HG02970 (cell line): ENCODE data around the gene CELSR3.

Source experiments
- ATAC-seq: cut with Tn5 transposase; IDR thresholded peaks from one replicate; pipeline ENCODE4 v1.9.1; 2021; ENCODE audit warnings: mild to moderate bottlenecking, moderate library complexity, moderate number of reproducible peaks; ENCODE audit not compliant: unreplicated experiment, low FRiP score

CELSR3 gene

GRCh38 chr3:48636149-48636655 lies 26.5 kb downstream of the CELSR3 start:
- no peak for ATAC-seq

GRCh38 chr3:48635222-48636021 lies 27.3 kb downstream of the CELSR3 start, which contains the start of gene SLC26A6:
Gene SLC26A6 (minus strand): TSS chr3:48635461. CDS start chr3:48635393, 68 bp downstream.
- ATAC-seq = peak; percentile 85

GRCh38 chr3:48634661-48635221 lies 27.9 kb downstream of the CELSR3 start:
- no peak for ATAC-seq

GRCh38 chr3:48633743-48634142 lies 28.9 kb downstream of the CELSR3 start:
- no peak for ATAC-seq

- ATAC-seq = no peak
These were observed 29.4 kb downstream of the CELSR3 start for GRCh38 chr3:48633256-48633655.

GRCh38 chr3:48631516-48632448 lies 30.9 kb downstream of the CELSR3 start:
- no peak for ATAC-seq

GRCh38 chr3:48630833-48631232 lies 31.9 kb downstream of the CELSR3 start:
- ATAC-seq = no peak

GRCh38 chr3:48630407-48630806 lies 32.3 kb downstream of the CELSR3 start:
- ATAC-seq = no peak

- no peak for ATAC-seq
These were observed 32.8 kb downstream of the CELSR3 start for GRCh38 chr3:48629894-48630293.

- no peak for ATAC-seq
These were observed 34.2 kb downstream of the CELSR3 start for GRCh38 chr3:48628277-48629017.

- no peak for ATAC-seq
These were observed 37.1 kb downstream of the CELSR3 start for GRCh38 chr3:48625600-48625999.

- ATAC-seq = no peak
These were observed 37.9 kb downstream of the CELSR3 start for GRCh38 chr3:48624767-48625166.

GRCh38 chr3:48623851-48624547 lies 38.7 kb downstream of the CELSR3 start:
- ATAC-seq = no peak

- ATAC-seq = no peak
These were observed 41.2 kb downstream of the CELSR3 start, which contains the start of gene TMEM89 for GRCh38 chr3:48621461-48621869. Gene TMEM89 (minus strand): TSS chr3:48621769. CDS start chr3:48621756, 13 bp downstream.

GRCh38 chr3:48619541-48620524 lies 42.9 kb downstream of the CELSR3 start:
- ATAC-seq = no peak

- no peak for ATAC-seq
These were observed 45.1 kb downstream of the CELSR3 start for GRCh38 chr3:48617559-48617958.

GRCh38 chr3:48614044-48614443 lies 48.6 kb downstream of the CELSR3 start:
- no peak for ATAC-seq

GRCh38 chr3:48612309-48612708 lies 50.4 kb downstream of the CELSR3 start:
- ATAC-seq = no peak
